PC-3 (cell line): ENCODE results near the gene C9orf43.

Experiments
- EZH2phosphoT487 ChIP-seq: fragments of 300-600 bp; sonication (generic); IDR thresholded peaks from 2 replicates; pipeline ENCODE4 v1.6.1; 2018; ENCODE audit warnings: mild to moderate bottlenecking, antibody characterized with exemption, low read length, borderline replicate concordance
- TF ChIP-seq, protein P1 (sequence below): fragments of 300-600 bp; sonication (generic); conservative IDR thresholded peaks from 2 replicates; pipeline ENCODE4 v1.5.1; 2017; ENCODE audit warnings: antibody characterized with exemption, low read depth, mild to moderate bottlenecking, low read length

DNA sequence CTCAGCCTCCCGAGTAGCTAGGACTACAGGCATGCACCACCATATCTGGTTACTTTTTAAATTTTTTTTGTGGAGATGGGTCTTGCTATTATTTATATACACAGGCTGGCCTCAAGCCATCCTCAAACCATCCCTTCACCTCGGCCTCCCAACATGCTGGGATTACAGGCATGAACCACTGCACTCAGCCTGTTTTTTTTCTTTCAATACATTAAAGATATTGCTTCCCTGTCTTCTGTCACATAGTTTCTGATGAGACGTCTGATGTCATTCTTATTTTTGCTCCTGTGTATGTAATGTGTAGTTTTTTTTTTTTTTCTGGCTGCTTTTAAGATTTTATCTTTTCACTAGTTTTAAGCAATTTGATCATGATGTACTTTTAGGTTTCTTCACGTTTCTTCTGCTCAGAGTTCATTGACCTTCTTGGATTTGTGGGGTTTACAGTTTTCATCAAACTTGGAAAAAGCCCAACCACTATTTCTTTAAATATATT is 41.6 kb downstream of the C9orf43 start:
- TF ChIP-seq EZH2phosphoT487: no peak
- TF ChIP-seq, protein P1, sequence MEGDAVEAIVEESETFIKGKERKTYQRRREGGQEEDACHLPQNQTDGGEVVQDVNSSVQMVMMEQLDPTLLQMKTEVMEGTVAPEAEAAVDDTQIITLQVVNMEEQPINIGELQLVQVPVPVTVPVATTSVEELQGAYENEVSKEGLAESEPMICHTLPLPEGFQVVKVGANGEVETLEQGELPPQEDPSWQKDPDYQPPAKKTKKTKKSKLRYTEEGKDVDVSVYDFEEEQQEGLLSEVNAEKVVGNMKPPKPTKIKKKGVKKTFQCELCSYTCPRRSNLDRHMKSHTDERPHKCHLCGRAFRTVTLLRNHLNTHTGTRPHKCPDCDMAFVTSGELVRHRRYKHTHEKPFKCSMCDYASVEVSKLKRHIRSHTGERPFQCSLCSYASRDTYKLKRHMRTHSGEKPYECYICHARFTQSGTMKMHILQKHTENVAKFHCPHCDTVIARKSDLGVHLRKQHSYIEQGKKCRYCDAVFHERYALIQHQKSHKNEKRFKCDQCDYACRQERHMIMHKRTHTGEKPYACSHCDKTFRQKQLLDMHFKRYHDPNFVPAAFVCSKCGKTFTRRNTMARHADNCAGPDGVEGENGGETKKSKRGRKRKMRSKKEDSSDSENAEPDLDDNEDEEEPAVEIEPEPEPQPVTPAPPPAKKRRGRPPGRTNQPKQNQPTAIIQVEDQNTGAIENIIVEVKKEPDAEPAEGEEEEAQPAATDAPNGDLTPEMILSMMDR: no peak
